K562 (cell line): ENCODE results near the gene AHI1. TPM values are rescaled to one million over a fixed set of nuclear protein-coding genes. Genes with fewer than 3 reads are reported as not detected.

ENCODE experiments used
- ATAC-seq: fragments of 200-7000 bp; cut with Tn5 transposase; 3 replicates; pipeline ENCODE4 v1.9.1; 2020; ENCODE audit warnings: moderate library complexity
- BruUV-seq: library from RNA; stranded (reverse); fragments of 400-500 nt; replicated peaks from 2 replicates; lab custom pipeline; 2021; lab: Mats Ljungman, UMichigan
- CTCF ChIA-PET: fragments of 300-600 bp; formaldehyde crosslinking; extraction: SDS; loops from one replicate; lab custom pipeline; 2021; ENCODE audit warnings: low intra/inter-chr PET ratio; lab: Yijun Ruan, JAX
- POLR2A ChIA-PET: fragments of 300-600, 350-650 bp; sonication (Branson Sonifier 250); formaldehyde crosslinking; extraction: SDS; loops from one replicate; lab custom pipeline; 2021; ENCODE audit warnings: antibody characterized with exemption, inconsistent platforms; lab: Yijun Ruan, JAX
- DNase-seq, 4 experiments: peaks; one replicate each; pipeline versions ENCODE4 v3.0.0 to v3.0.0-alpha.2; 2011 to 2018; ENCODE audit warnings: low spot score in 3 of 4, mixed read lengths in 3 of 4; ENCODE audit errors: extremely low read depth in 1 of 4
- FAIRE-seq: peaks from 2 replicates; lab custom pipeline; 2011; peaks lifted over from hg19 to GRCh38; lab: Jason Lieb, UNC
- H2AFZ ChIP-seq: 2 replicates; pipeline ENCODE4 v1.6.0; 2011; ENCODE audit warnings: low read depth, low read length, control low read depth, inconsistent platforms
- H3K27ac ChIP-seq: fragments of 200-600 bp; 3 replicates; pipeline ENCODE4 v1.8.0; 2011; ENCODE audit warnings: low read depth, mild to moderate bottlenecking, control low read depth, inconsistent platforms, low read length, moderate library complexity, mixed read lengths; ENCODE audit errors: extremely low read depth
- H3K27me3 ChIP-seq, 2 experiments: fragments of 300-600 bp in 1 of 2; 2 replicates in 1 of 2; 3 replicates in 1 of 2; pipeline versions ENCODE4 v1.6.0 to v1.8.0; 2011; ENCODE audit warnings: inconsistent platforms in 2 of 2, low read length in 2 of 2, mild to moderate bottlenecking in 1 of 2, mixed read lengths in 1 of 2, moderate library complexity in 1 of 2; ENCODE audit not compliant: control insufficient read depth in 2 of 2, insufficient read depth in 2 of 2
- H3K36me3 ChIP-seq: fragments of 300-600 bp; 3 replicates; pipeline ENCODE4 v1.8.0; 2011; ENCODE audit warnings: mild to moderate bottlenecking, low read length, inconsistent platforms; ENCODE audit not compliant: control insufficient read depth, insufficient read depth
- H3K4me1 ChIP-seq, 2 experiments: fragments of 200-600 bp in 1 of 2; replicated peaks in 1 of 2; 2 replicates in 1 of 2; 3 replicates in 1 of 2; pipeline versions ENCODE4 v1.5.1 to v1.8.0; 2011; ENCODE audit warnings: inconsistent platforms in 2 of 2, low read length in 2 of 2, mild to moderate bottlenecking in 1 of 2, mixed read lengths in 1 of 2, moderate library complexity in 1 of 2; ENCODE audit not compliant: control insufficient read depth in 2 of 2, insufficient read depth in 2 of 2
- H3K4me2 ChIP-seq: 2 replicates; pipeline ENCODE4 v1.6.1; 2011; ENCODE audit warnings: low read length, control low read depth, inconsistent platforms, mixed read lengths; ENCODE audit not compliant: insufficient read depth
- H3K4me3 ChIP-seq: fragments of 200-600 bp; sonication (generic), shearing (Covaris generic); 2 replicates; pipeline ENCODE4 v1.5.1; 2016; ENCODE audit warnings: control low read depth, inconsistent platforms
- H3K79me2 ChIP-seq: fragments of 200-600 bp; 3 replicates; pipeline ENCODE4 v1.8.0; 2011; ENCODE audit warnings: low read length, inconsistent platforms; ENCODE audit not compliant: control insufficient read depth, insufficient read depth
- H3K9ac ChIP-seq, 2 experiments: 2 replicates each; pipeline versions ENCODE4 v1.6.0 to v1.6.1; 2011; ENCODE audit warnings: low read depth in 2 of 2, low read length in 2 of 2, control low read depth in 1 of 2, inconsistent platforms in 1 of 2, mild to moderate bottlenecking in 1 of 2, mixed read lengths in 1 of 2; ENCODE audit not compliant: insufficient read depth in 1 of 2
- H3K9me1 ChIP-seq: one replicate; pipeline ENCODE4 v1.6.0; 2011; ENCODE audit warnings: inconsistent platforms, mild to moderate bottlenecking, low read length, moderate library complexity; ENCODE audit not compliant: control insufficient read depth, insufficient read depth
- H3K9me3 ChIP-seq: replicated peaks from 2 replicates; pipeline ENCODE4 v1.5.1; 2011; ENCODE audit warnings: low read depth, low read length, inconsistent platforms; ENCODE audit not compliant: control insufficient read depth, insufficient read depth
- H4K20me1 ChIP-seq: replicated peaks from 2 replicates; pipeline ENCODE4 v1.6.1; 2011; ENCODE audit warnings: low read length, inconsistent platforms, mixed read lengths; ENCODE audit not compliant: control insufficient read depth, insufficient read depth
- KLF10 ChIP-seq: fragments of 250-450 bp; sonication (Bioruptor Pico); IDR thresholded peaks from 2 replicates; pipeline ENCODE4 v1.6.1; 2021; ENCODE audit warnings: matching md5 sums
- SNAPC5 ChIP-seq: fragments of 250-450 bp; sonication (Bioruptor Pico); IDR thresholded peaks from 2 replicates; pipeline ENCODE4 v1.8.0; 2021; ENCODE audit warnings: moderate library complexity, mild to moderate bottlenecking, inconsistent platforms
- ZNF384 ChIP-seq: IDR thresholded peaks from 2 replicates; pipeline ENCODE4 v1.6.1; 2012; ENCODE audit warnings: low read depth, low read length, improper control_type of control experiment
- WGBS: fragments of 100-300 bp; shearing (Covaris generic); methylation state at CpG from one replicate; pipeline ENCODE4 v1.1.6; 2016; ENCODE audit warnings: low coverage, mixed read lengths; ENCODE audit not compliant: insufficient coverage; ENCODE audit errors: missing lambda C conversion rate; 5-methylcytosine and 5-hydroxymethylcytosine counted together
- in situ Hi-C: fragments of 300-500 bp; cut with MboI; formaldehyde crosslinking; loops from 4 replicates; pipeline ENCODE4 v1.15.0; 2018; ENCODE audit warnings: inconsistent platforms, mixed read lengths
- intact Hi-C: fragments of 100-400 bp; cut with micrococcal nuclease; formaldehyde crosslinking; loops from 2 replicates; pipeline ENCODE4 v1.14.2; 2022
- polyA plus RNA-seq, 8 experiments: library from polyadenylated mRNA; depleted of rRNA in 4 of 8; stranded (reverse) in 5 of 8; unstranded in 3 of 8; fragments of >200 nt; fragmentation: Nextera tagmentation in 2 of 8; fragmentation: Illumina TruSeq in 1 of 8; extraction: Ambion mirVana in 2 of 8; extraction: Trizol in 1 of 8; gene quantifications; 2 replicates each; pipeline versions ENCODE4 v1.2.1 to v1.2.3, GENCODE V29; 2011 to 2014; ENCODE audit warnings: inconsistent platforms in 1 of 8, missing spikeins in 1 of 8
- total RNA-seq, 7 experiments: library from RNA; depleted of rRNA in 6 of 7; stranded (reverse); fragments of >200 nt in 6 of 7; fragmentation: Illumina TruSeq in 2 of 7; extraction: Trizol in 2 of 7; gene quantifications; 2 replicates each; pipeline versions ENCODE4 v1.2.1 to v1.2.3, GENCODE V29; 2011 to 2021; ENCODE audit warnings: low replicate concordance in 1 of 7
- TF ChIP-seq, protein P1 (sequence below): fragments of 450-650 bp; formaldehyde crosslinking; IDR thresholded peaks from 2 replicates; pipeline ENCODE4 v1.4.0; 2022; ENCODE audit warnings: missing genetic modification characterization

The AHI1 gene
- total and polyA plus RNA-seq, 9 of the 15 experiments (the other 6 are each of a cell fraction or from before 2014, with no cell fraction given) = 24.7 to 54.9 (median 32.2) TPM

DNA sequence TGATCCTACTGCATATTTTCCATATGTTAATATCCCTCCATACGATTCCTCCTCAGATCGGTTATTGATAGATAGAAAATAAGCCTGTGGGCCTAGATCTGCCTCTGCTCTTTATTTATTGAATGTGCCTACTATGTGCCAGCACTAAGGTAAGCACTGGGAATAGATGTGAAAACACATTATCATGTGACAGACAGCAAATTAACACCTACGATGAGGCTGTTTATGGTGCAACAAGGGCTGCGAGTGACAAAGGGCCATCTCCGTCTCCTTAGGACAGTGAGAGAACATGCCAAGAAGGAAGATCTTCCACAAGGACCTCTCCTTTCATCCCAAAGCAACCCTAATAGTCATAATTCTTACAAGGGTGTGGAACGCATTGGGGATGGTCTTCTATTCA is 225.9 kb downstream of the AHI1 start:
- Histone ChIP-seq H3K9me1 (no peaks in the 10 kb centered on the region), H3K9me3 (no peaks in the 10 kb centered on the region), H3K27me3 (no peaks in the 10 kb centered on the region), H3K4me1 (peaks cover 0 to 5% of the 10 kb centered on the region in 2 experiments; a peak in 3 of 5 replicates), H4K20me1 (no peaks in the 10 kb centered on the region), H3K4me2 (no peak overlapping the region), H3K27ac (no peak overlapping the region), H3K36me3 (no peaks in the 10 kb centered on the region), H3K79me2 (no peaks in the 10 kb centered on the region), H3K9ac (no peak overlapping the region), H2AFZ (no peak overlapping the region), H3K4me3 (no peak overlapping the region)
- FAIRE-seq = no peak
- in situ Hi-C loops = no loop called here
- CTCF ChIA-PET = no interaction called here
- no peak for DNase-seq
- POLR2A ChIA-PET = no interaction called here
- ATAC-seq = no peak
- no TSS peak for BruUV-seq
- WGBS = 87% methylated on average over 6 of the region's 6 CpGs
- TF ChIP-seq KLF10 (no peak), ZNF384 (no peak), SNAPC5 (CRISPR knock-in tag) (no peak)
- TF ChIP-seq, protein P1, sequence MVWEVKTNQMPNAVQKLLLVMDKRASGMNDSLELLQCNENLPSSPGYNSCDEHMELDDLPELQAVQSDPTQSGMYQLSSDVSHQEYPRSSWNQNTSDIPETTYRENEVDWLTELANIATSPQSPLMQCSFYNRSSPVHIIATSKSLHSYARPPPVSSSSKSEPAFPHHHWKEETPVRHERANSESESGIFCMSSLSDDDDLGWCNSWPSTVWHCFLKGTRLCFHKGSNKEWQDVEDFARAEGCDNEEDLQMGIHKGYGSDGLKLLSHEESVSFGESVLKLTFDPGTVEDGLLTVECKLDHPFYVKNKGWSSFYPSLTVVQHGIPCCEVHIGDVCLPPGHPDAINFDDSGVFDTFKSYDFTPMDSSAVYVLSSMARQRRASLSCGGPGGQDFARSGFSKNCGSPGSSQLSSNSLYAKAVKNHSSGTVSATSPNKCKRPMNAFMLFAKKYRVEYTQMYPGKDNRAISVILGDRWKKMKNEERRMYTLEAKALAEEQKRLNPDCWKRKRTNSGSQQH (CRISPR knock-in tag) = no peak
- intact Hi-C loops = no loop called here
